ENCODE measurements around the gene LTBP1.

LTBP1 gene

GRCh38 chr2:33443274-33443829 lies 496.6 kb downstream of the LTBP1 start:
- no peak for DNase-seq

- DNase-seq = no peak
These were observed 498.2 kb downstream of the LTBP1 start for GRCh38 chr2:33444967-33445366.

- DNase-seq = no peak
These were observed 501.6 kb downstream of the LTBP1 start for GRCh38 chr2:33448220-33448899.
